KBM-7 (cell line): ENCODE data around the gene LGALS8.
"Not testable (repeated sequence)": the region's sequence is repeated elsewhere in the genome, so short reads cannot be mapped to it uniquely, and the experiment has no call there.

Experiments used
- DNase-seq: peaks from one replicate; pipeline ENCODE4 v3.0.0-alpha.2; 2015
- in situ Hi-C: fragments of 300-500 bp; cut with MboI; formaldehyde crosslinking; loops from 2 replicates; pipeline ENCODE4 v1.14.3; 2020; ENCODE audit warnings: low sequenced_read_pairs, low pct_unique_long_range_greater_than_20kb, mixed read lengths

The LGALS8 gene

DNA sequence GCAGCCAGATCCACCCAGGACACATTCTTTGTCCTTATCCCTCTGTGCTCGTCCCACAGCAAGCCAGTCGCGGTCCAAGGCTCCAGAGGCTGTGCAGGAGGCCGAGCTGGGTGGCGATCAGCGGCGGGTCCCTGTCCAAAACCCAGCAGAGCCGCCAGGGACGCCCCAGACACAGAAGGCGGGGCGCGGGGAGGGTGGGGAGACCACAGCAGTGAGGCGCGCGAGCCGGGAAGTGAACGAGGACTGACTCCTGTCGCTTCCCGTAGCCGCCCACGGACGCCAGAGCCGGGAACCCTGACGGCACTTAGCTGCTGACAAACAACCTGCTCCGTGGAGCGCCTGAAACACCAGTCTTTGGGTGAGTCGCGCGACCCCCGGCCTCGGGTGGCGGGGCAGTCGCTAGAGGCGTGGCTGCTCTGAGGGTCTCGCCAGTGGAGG is at the start of gene LGALS8:
Gene LGALS8 (plus strand): TSS at position 279 of the 438 bp plus-strand sequence. CDS start 2,089 bp downstream, outside the sequence.
- DNase-seq, result peak; percentile 76
- in situ Hi-C loops, result no loop called here

GRCh38 chr1:236476019-236476418 is 47.8 kb upstream of the LGALS8 start:
- in situ Hi-C loops, result loop anchor here (25.0 kb wide), 1 partner anchor 364 kb away; no protein-coding TSS in a partner anchor
- DNase-seq, result no peak

DNA sequence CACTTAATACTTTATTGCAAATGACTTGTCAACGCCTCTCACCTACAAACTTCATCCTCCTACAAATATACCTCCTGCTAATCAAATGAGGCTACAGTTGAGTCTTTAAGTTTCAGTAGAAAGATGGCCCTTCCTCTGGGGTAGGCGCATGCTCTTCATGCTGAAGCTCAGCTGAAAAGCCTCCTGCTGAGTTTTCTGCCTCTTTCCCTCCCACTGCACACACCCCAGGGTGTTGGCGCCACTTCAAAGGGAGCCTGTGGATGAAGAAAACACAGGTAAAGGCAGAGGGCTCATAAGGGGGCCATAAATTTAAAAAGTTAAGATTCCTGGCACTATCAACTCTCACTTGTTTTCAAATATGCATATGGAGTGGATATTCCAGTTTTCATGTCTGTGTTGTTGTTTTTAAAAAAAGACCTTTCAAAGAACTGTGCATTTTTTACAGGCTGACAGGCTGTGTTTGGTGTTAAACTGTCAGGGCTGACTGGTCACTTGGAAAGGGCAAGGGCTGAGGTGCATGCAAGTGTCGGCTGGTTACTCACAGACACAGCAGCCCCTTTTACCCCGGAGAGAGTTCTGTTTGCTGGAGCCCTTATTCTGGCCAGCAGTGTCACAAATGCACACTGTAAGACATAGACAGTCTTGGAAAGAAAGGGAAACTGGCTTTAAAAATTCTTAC is 42.9 kb upstream of the LGALS8 start:
- DNase-seq, result no peak
- in situ Hi-C loops, result loop anchor here (25.0 kb wide), 1 partner anchor 369 kb away; no protein-coding TSS in a partner anchor

- no peak for DNase-seq
- in situ Hi-C loops, result loop anchor here (25.0 kb wide), 1 partner anchor 372 kb away; no protein-coding TSS in a partner anchor
These were observed 39.3 kb upstream of the LGALS8 start for GRCh38 chr1:236484310-236484971.

DNA sequence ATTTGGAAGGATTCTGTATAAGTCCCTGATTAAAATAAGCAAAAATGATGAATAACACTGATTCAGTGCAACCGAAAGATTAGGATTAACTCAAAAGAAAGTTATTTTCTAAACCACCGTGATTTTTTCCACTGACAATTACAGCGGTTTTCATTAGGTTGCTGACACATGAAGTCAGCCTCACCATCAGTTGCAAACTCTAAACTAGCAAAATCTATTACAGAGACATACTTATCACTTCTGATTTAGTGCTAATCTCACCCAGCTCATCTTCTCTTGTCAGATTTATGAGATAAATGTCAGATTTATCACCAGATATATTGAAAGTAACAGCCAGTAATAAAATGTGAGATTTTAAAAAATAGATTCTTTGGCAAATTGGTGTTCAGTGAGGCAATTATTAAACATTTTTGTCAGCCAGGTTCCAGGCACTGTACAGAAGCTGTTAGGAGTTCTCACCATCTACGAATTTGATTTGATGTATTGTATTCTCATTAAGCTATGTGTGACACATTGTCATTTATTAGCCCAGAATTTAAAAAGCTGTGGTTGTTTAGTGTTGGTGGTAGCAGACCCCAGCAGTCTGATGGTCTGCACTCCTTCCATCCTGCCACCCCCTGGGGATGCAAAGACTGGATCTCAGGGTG is 37.3 kb upstream of the LGALS8 start:
- DNase-seq, result no peak
- in situ Hi-C loops, result loop anchor here (25.0 kb wide), 1 partner anchor 374 kb away; no protein-coding TSS in a partner anchor

- in situ Hi-C loops, result loop anchor here (25.0 kb wide), 1 partner anchor 377 kb away; no protein-coding TSS in a partner anchor
- DNase-seq, result not testable (repeated sequence)
These were observed 34.6 kb upstream of the LGALS8 start for GRCh38 chr1:236489161-236489560.

GRCh38 chr1:236489710-236490377 is 33.9 kb upstream of the LGALS8 start:
- in situ Hi-C loops, result loop anchor here (25.0 kb wide), 1 partner anchor 378 kb away; no protein-coding TSS in a partner anchor
- peak; percentile 67 for DNase-seq

GRCh38 chr1:236491469-236492136 is 32.2 kb upstream of the LGALS8 start:
- in situ Hi-C loops, result loop anchor here (25.0 kb wide), 1 partner anchor 379 kb away; no protein-coding TSS in a partner anchor

GRCh38 chr1:236492378-236492777 is 31.4 kb upstream of the LGALS8 start:
- no peak for DNase-seq
- in situ Hi-C loops, result loop anchor here (25.0 kb wide), 1 partner anchor 380 kb away; no protein-coding TSS in a partner anchor

More at GRCh38 chr1:236491469-236492136, 32.2 kb upstream of the LGALS8 start:
- no peak for DNase-seq

DNA sequence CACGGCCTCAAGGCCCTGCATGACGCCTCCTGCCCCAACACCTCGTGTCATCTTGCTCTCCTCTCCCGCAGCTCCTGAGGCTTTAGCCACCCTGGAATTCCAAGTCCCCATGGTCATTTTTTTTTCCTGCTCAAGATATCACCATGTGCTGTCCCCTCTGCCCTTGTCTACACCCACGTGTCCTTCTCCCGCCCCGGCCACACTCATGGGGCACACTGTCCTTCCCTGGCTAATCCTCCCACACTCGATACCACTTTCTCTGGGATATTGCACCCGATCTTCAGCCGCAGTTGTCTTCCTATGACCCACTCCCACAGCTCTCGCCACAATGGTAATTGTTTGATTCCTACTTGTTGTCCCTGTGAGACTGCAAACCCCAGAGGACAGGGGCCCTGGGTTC is 29.7 kb upstream of the LGALS8 start:
- no peak for DNase-seq
- in situ Hi-C loops, result loop anchor here (25.0 kb wide), 1 partner anchor 382 kb away; no protein-coding TSS in a partner anchor

DNA sequence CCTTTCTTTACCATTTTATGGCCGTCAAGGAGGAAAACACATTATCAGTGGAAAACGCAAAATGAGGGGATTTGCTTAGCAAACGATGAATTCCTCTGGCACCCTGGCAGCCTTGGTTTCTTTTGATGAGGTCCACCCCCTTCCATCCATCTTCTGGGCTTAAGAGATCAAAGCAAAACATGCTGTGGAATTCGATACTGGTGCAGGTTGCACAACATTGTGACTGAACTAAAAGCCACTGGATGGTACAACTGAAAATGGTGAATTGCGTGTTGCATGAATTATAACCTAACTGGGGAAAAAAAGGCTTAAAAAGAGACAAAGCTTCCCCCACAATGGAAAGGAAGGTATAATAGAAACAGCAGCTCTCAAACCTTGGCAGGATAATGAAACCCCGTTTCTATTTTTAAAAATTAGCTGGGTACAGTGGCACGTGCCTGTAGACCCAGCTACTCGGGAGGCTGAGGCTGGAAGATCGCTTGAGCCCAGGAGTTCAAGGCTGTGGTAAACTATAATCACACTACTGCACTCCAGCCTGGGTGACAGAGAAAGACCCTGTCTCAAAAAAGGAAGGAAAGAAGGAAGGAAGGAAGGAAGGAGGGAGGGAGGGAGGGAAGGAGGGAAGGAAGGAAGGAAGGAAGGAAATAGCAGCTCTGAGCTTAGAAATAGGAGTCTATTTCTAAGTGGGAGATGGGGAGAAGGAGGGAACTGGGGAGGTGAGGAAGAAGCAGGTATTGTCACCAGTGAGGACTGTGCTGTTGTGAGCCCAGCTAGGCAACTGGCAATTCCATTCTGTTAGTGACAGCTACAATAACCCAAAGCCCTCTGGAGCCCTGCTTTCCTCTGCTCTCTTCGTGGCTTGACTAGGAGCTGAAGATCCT is 29.0 kb upstream of the LGALS8 start:
- no peak for DNase-seq
- in situ Hi-C loops, result loop anchor here (25.0 kb wide), 1 partner anchor 383 kb away; no protein-coding TSS in a partner anchor

- no peak for DNase-seq
- in situ Hi-C loops, result loop anchor here (25.0 kb wide), 1 partner anchor 383 kb away; no protein-coding TSS in a partner anchor
These were observed 28.2 kb upstream of the LGALS8 start for GRCh38 chr1:236495467-236496112.

GRCh38 chr1:236497908-236498307 is 25.9 kb upstream of the LGALS8 start:
- in situ Hi-C loops, result loop anchor here (25.0 kb wide), 1 partner anchor 386 kb away; no protein-coding TSS in a partner anchor

GRCh38 chr1:236501093-236501492 is 22.7 kb upstream of the LGALS8 start:
- in situ Hi-C loops, result no loop called here
- no peak for DNase-seq

More at GRCh38 chr1:236497908-236498307, 25.9 kb upstream of the LGALS8 start:
- DNase-seq, result no peak

- no peak for DNase-seq
- in situ Hi-C loops, result no loop called here
These were observed 21.2 kb upstream of the LGALS8 start for GRCh38 chr1:236502579-236502971.

GRCh38 chr1:236502972-236503639 is 20.7 kb upstream of the LGALS8 start:
- DNase-seq, result peak; percentile 68
- in situ Hi-C loops, result no loop called here
